Mesendoderm (in vitro differentiated cells): Measurements from ENCODE around the gene CEP72.

Experiments used
- DNase-seq: peaks from one replicate; pipeline ENCODE4 v3.0.0; 2013
- H2AK5ac ChIP-seq: 2 replicates; pipeline ENCODE4 v1.6.1; 2013; ENCODE audit warnings: low read length, inconsistent platforms
- H2BK120ac ChIP-seq: 2 replicates; pipeline ENCODE4 v1.6.1; 2013; ENCODE audit warnings: low read depth, mild to moderate bottlenecking, low read length, moderate library complexity, mixed read lengths
- H2BK15ac ChIP-seq: replicated peaks from 2 replicates; pipeline ENCODE4 v1.6.1; 2013; ENCODE audit warnings: low read depth, mild to moderate bottlenecking, moderate library complexity
- H2BK5ac ChIP-seq: 2 replicates; pipeline ENCODE4 v1.6.1; 2013; ENCODE audit warnings: low read length, inconsistent platforms
- H3K18ac ChIP-seq: 2 replicates; pipeline ENCODE4 v1.6.1; 2013; ENCODE audit warnings: mild to moderate bottlenecking, low read length, mixed read lengths
- H3K23ac ChIP-seq: one replicate; pipeline ENCODE4 v1.6.1; 2013; ENCODE audit warnings: low read length
- H3K27ac ChIP-seq: 2 replicates; pipeline ENCODE4 v1.5.1; 2013; ENCODE audit warnings: low read depth, mild to moderate bottlenecking, inconsistent platforms, low read length, moderate library complexity
- H3K27me3 ChIP-seq: 2 replicates; pipeline ENCODE4 v1.6.1; 2013; ENCODE audit warnings: low read length, control low read depth, mild to moderate bottlenecking, inconsistent platforms; ENCODE audit not compliant: insufficient read depth, poor library complexity
- H3K36me3 ChIP-seq: 2 replicates; pipeline ENCODE4 v1.6.1; 2013; ENCODE audit warnings: low read length, inconsistent platforms; ENCODE audit not compliant: control insufficient read depth, insufficient read depth
- H3K4ac ChIP-seq: one replicate; pipeline ENCODE4 v1.6.1; 2013; ENCODE audit warnings: low read depth, mild to moderate bottlenecking, low read length, moderate library complexity
- H3K4me1 ChIP-seq: 2 replicates; pipeline ENCODE4 v1.6.1; 2013; ENCODE audit warnings: low read depth, low read length, inconsistent platforms; ENCODE audit not compliant: control insufficient read depth
- H3K4me2 ChIP-seq: 2 replicates; pipeline ENCODE4 v1.6.1; 2013; ENCODE audit warnings: low read length
- H3K4me3 ChIP-seq: 2 replicates; pipeline ENCODE4 v1.5.1; 2013; ENCODE audit warnings: mild to moderate bottlenecking, low read length
- H3K56ac ChIP-seq: one replicate; pipeline ENCODE4 v1.6.1; 2013; ENCODE audit warnings: low read length
- H3K79me1 ChIP-seq: 2 replicates; pipeline ENCODE4 v1.6.1; 2013; ENCODE audit warnings: low read length, inconsistent platforms
- H3K79me2 ChIP-seq: 2 replicates; pipeline ENCODE4 v1.6.1; 2013; ENCODE audit warnings: mild to moderate bottlenecking, low read length; ENCODE audit not compliant: control insufficient read depth, insufficient read depth
- H3K9ac ChIP-seq: 2 replicates; pipeline ENCODE4 v1.6.1; 2013; ENCODE audit warnings: low read length, inconsistent platforms
- H4K5ac ChIP-seq: one replicate; pipeline ENCODE4 v1.6.1; 2013; ENCODE audit warnings: low read length
- H4K8ac ChIP-seq: one replicate; pipeline ENCODE4 v1.6.1; 2013; ENCODE audit warnings: low read depth, mild to moderate bottlenecking, control low read depth, low read length, moderate library complexity
- WGBS: extraction: QIAGEN DNeasy Blood & Tissue Kit; methylation state at CpG from one replicate; pipeline ENCODE4 v1.1.7; 2013; ENCODE audit warnings: low lambda C conversion rate, missing lambda C conversion rate; ENCODE audit not compliant: insufficient coverage; ENCODE audit errors: extremely low coverage; 5-methylcytosine and 5-hydroxymethylcytosine counted together

The CEP72 gene

GRCh38 chr5:568809-569208 lies 43.3 kb upstream of the CEP72 start:
- no peaks in the 10 kb centered on the region for H3K79me2 ChIP-seq
- H3K27ac ChIP-seq = no peak overlapping the region
- H2BK15ac ChIP-seq = no peak overlapping the region
- no peak overlapping the region for H3K4me2 ChIP-seq
- H3K4me1 ChIP-seq = no peaks in the 10 kb centered on the region
- no CpG with 5 or more reads among the region's 8 CpGs for WGBS
- H4K5ac ChIP-seq = no peak overlapping the region
- H3K4ac ChIP-seq = no peak overlapping the region
- H3K27me3 ChIP-seq = no peaks in the 10 kb centered on the region
- DNase-seq = no peak
- H3K9ac ChIP-seq = no peak overlapping the region
- H3K36me3 ChIP-seq = no peaks in the 10 kb centered on the region
- H3K4me3 ChIP-seq = no peak overlapping the region
- H3K56ac ChIP-seq = no peak overlapping the region
- no peak overlapping the region for H2BK5ac ChIP-seq
- no peak overlapping the region for H3K18ac ChIP-seq
- H2AK5ac ChIP-seq = no peak overlapping the region
- H3K23ac ChIP-seq = no peak overlapping the region
- no peak overlapping the region for H4K8ac ChIP-seq
- no peak overlapping the region for H2BK120ac ChIP-seq
- H3K79me1 ChIP-seq = no peaks in the 10 kb centered on the region

GRCh38 chr5:569358-569867 lies 42.7 kb upstream of the CEP72 start:
- Histone ChIP-seq H3K36me3 (no peaks in the 10 kb centered on the region), H3K18ac (no peak overlapping the region), H3K56ac (no peak overlapping the region), H3K4me2 (no peak overlapping the region), H2AK5ac (no peak overlapping the region), H2BK5ac (no peak overlapping the region), H3K4ac (no peak overlapping the region), H3K27me3 (no peaks in the 10 kb centered on the region), H4K8ac (no peak overlapping the region), H3K23ac (no peak overlapping the region), H3K4me1 (no peaks in the 10 kb centered on the region), H2BK15ac (no peak overlapping the region), H4K5ac (no peak overlapping the region), H3K79me2 (no peaks in the 10 kb centered on the region), H3K9ac (no peak overlapping the region), H3K27ac (no peak overlapping the region), H3K4me3 (no peak overlapping the region), H3K79me1 (no peaks in the 10 kb centered on the region), H2BK120ac (no peak overlapping the region)
- no peak for DNase-seq
- no CpG with 5 or more reads among the region's 23 CpGs for WGBS

GRCh38 chr5:569868-570361 lies 42.2 kb upstream of the CEP72 start:
- H4K8ac ChIP-seq = no peak overlapping the region
- H2BK15ac ChIP-seq = no peak overlapping the region
- WGBS = no CpG with 5 or more reads among the region's 21 CpGs
- DNase-seq = no peak
- no peaks in the 10 kb centered on the region for H3K27me3 ChIP-seq
- no peaks in the 10 kb centered on the region for H3K79me1 ChIP-seq
- H3K4me1 ChIP-seq = no peaks in the 10 kb centered on the region
- H2BK5ac ChIP-seq = no peak overlapping the region
- no peak overlapping the region for H3K18ac ChIP-seq
- no peaks in the 10 kb centered on the region for H3K36me3 ChIP-seq
- H2BK120ac ChIP-seq = no peak overlapping the region
- H3K4me2 ChIP-seq = no peak overlapping the region
- H4K5ac ChIP-seq = no peak overlapping the region
- H3K23ac ChIP-seq = no peak overlapping the region
- no peak overlapping the region for H2AK5ac ChIP-seq
- no peaks in the 10 kb centered on the region for H3K79me2 ChIP-seq
- H3K4me3 ChIP-seq = no peak overlapping the region
- no peak overlapping the region for H3K4ac ChIP-seq
- no peak overlapping the region for H3K9ac ChIP-seq
- no peak overlapping the region for H3K27ac ChIP-seq
- H3K56ac ChIP-seq = no peak overlapping the region

- no peak overlapping the region for H3K9ac ChIP-seq
- H3K4ac ChIP-seq = no peak overlapping the region
- no peak overlapping the region for H3K23ac ChIP-seq
- no peak overlapping the region for H3K18ac ChIP-seq
- no peak for DNase-seq
- H3K4me2 ChIP-seq = no peak overlapping the region
- H3K79me2 ChIP-seq = no peaks in the 10 kb centered on the region
- no peaks in the 10 kb centered on the region for H3K27me3 ChIP-seq
- H3K56ac ChIP-seq = no peak overlapping the region
- H2AK5ac ChIP-seq = no peak overlapping the region
- no peak overlapping the region for H3K27ac ChIP-seq
- no peak overlapping the region for H2BK5ac ChIP-seq
- no peaks in the 10 kb centered on the region for H3K36me3 ChIP-seq
- no peak overlapping the region for H4K5ac ChIP-seq
- no peak overlapping the region for H3K4me3 ChIP-seq
- no peak overlapping the region for H2BK120ac ChIP-seq
- no peak overlapping the region for H2BK15ac ChIP-seq
- H4K8ac ChIP-seq = no peak overlapping the region
- H3K79me1 ChIP-seq = no peaks in the 10 kb centered on the region
- H3K4me1 ChIP-seq = no peaks in the 10 kb centered on the region
- no CpG with 5 or more reads among the region's 17 CpGs for WGBS
These were observed 41.7 kb upstream of the CEP72 start for GRCh38 chr5:570446-570845.

- Histone ChIP-seq H2BK15ac (no peak overlapping the region), H2AK5ac (no peak overlapping the region), H3K4me1 (no peaks in the 10 kb centered on the region), H3K27ac (no peak overlapping the region), H3K4me3 (no peak overlapping the region), H3K36me3 (no peaks in the 10 kb centered on the region), H4K5ac (no peak overlapping the region), H3K23ac (no peak overlapping the region), H3K4me2 (no peak overlapping the region), H4K8ac (no peak overlapping the region), H3K56ac (no peak overlapping the region), H3K27me3 (no peaks in the 10 kb centered on the region), H3K79me2 (no peaks in the 10 kb centered on the region), H2BK5ac (no peak overlapping the region), H3K18ac (no peak overlapping the region), H3K9ac (no peak overlapping the region), H2BK120ac (no peak overlapping the region), H3K79me1 (no peaks in the 10 kb centered on the region), H3K4ac (no peak overlapping the region)
- DNase-seq = no peak
- whole genome bisulfite sequencing = no CpG with 5 or more reads among the region's 8 CpGs
These were observed 41.3 kb upstream of the CEP72 start for GRCh38 chr5:570886-571285.

GRCh38 chr5:571791-572190 lies 40.3 kb upstream of the CEP72 start:
- Histone ChIP-seq H3K18ac (no peak overlapping the region), H3K79me1 (no peaks in the 10 kb centered on the region), H3K23ac (no peak overlapping the region), H2BK120ac (no peak overlapping the region), H2BK5ac (no peak overlapping the region), H3K4me1 (no peaks in the 10 kb centered on the region), H2BK15ac (no peak overlapping the region), H4K8ac (no peak overlapping the region), H3K56ac (no peak overlapping the region), H3K79me2 (no peaks in the 10 kb centered on the region), H3K4ac (no peak overlapping the region), H3K9ac (no peak overlapping the region), H3K27ac (no peak overlapping the region), H3K27me3 (no peaks in the 10 kb centered on the region), H3K4me3 (no peak overlapping the region), H3K4me2 (no peak overlapping the region), H2AK5ac (no peak overlapping the region), H3K36me3 (no peaks in the 10 kb centered on the region), H4K5ac (no peak overlapping the region)
- no CpG with 5 or more reads among the region's 13 CpGs for WGBS
- DNase-seq = no peak
